NT2/D1 (cell line): ENCODE results near the gene PDGFD.

Source experiments
- SUZ12 ChIP-seq: IDR thresholded peaks from 2 replicates; pipeline ENCODE4 v1.6.1; 2011; ENCODE audit not compliant: insufficient read length, insufficient read depth; ENCODE audit errors: extremely low read depth
- YY1 ChIP-seq: IDR thresholded peaks from 2 replicates; pipeline ENCODE4 v1.6.1; 2011; ENCODE audit not compliant: insufficient read length, insufficient read depth
- ZNF274 ChIP-seq: IDR thresholded peaks from 2 replicates; pipeline ENCODE4 v1.6.1; 2011; ENCODE audit warnings: mild to moderate bottlenecking, low read depth, low read length

GRCh38 chr11:104163100-104164027 lies 583 bp downstream of the PDGFD start:
- TF ChIP-seq ZNF274, result no peak
- TF ChIP-seq YY1, result no peak
- no peak for TF ChIP-seq SUZ12
